Caki2 (cell line): ENCODE measurements around the gene P2RY6. TPM values are rescaled to one million over a fixed set of nuclear protein-coding genes. Genes with fewer than 3 reads are reported as not detected.

Source experiments
- DNase-seq: peaks from one replicate; pipeline ENCODE4 v3.0.0-alpha.2; 2015; ENCODE audit warnings: low read depth
- in situ Hi-C: cut with HindIII; loops from 2 replicates; pipeline ENCODE4 v1.10.0; 2016; ENCODE audit warnings: low sequenced_read_pairs, low pct_unique_long_range_greater_than_20kb, mixed read lengths
- total RNA-seq: library from RNA; depleted of rRNA; stranded (reverse); fragments of >200 nt; shearing (Covaris generic); gene quantifications from 2 replicates; pipeline ENCODE4 v1.2.3, GENCODE V29; 2014; ENCODE audit warnings: low replicate concordance

Gene P2RY6
- total RNA-seq, 1 experiment from 2014 or later = not detected

GRCh38 chr11:73252577-73253191, 19.5 kb upstream of the P2RY6 start:
- DNase-seq = no peak
- in situ Hi-C loops = no loop called here

GRCh38 chr11:73257342-73258103, 14.6 kb upstream of the P2RY6 start:
- peak; percentile 93 for DNase-seq
- in situ Hi-C loops = no loop called here

GRCh38 chr11:73258104-73259035, 13.8 kb upstream of the P2RY6 start:
- no peak for DNase-seq
- in situ Hi-C loops = no loop called here

GRCh38 chr11:73259406-73260126, 12.6 kb upstream of the P2RY6 start:
- DNase-seq = no peak
- in situ Hi-C loops = no loop called here

- in situ Hi-C loops = no loop called here
- DNase-seq = no peak
Measured at GRCh38 chr11:73260127-73260457, 12.0 kb upstream of the P2RY6 start.

- DNase-seq = no peak
- in situ Hi-C loops = no loop called here
Measured at GRCh38 chr11:73262851-73263495, 9.2 kb upstream of the P2RY6 start.

GRCh38 chr11:73263640-73264039, 8.5 kb upstream of the P2RY6 start:
- in situ Hi-C loops = no loop called here
- no peak for DNase-seq

- no peak for DNase-seq
- in situ Hi-C loops = no loop called here
Measured at GRCh38 chr11:73265278-73265810, 6.8 kb upstream of the P2RY6 start.

- DNase-seq = no peak
- in situ Hi-C loops = no loop called here
Measured at GRCh38 chr11:73265853-73266645, 6.1 kb upstream of the P2RY6 start.

- no peak for DNase-seq
- in situ Hi-C loops = no loop called here
Measured at GRCh38 chr11:73266646-73267020, 5.5 kb upstream of the P2RY6 start.

- in situ Hi-C loops = no loop called here
- no peak for DNase-seq
Measured at GRCh38 chr11:73267122-73267846, 4.9 kb upstream of the P2RY6 start.

GRCh38 chr11:73267906-73268540, 4.1 kb upstream of the P2RY6 start:
- DNase-seq = no peak
- in situ Hi-C loops = no loop called here

- in situ Hi-C loops = no loop called here
- DNase-seq = no peak
Measured at GRCh38 chr11:73268671-73269271, 3.4 kb upstream of the P2RY6 start.

GRCh38 chr11:73269459-73270015, 2.6 kb upstream of the P2RY6 start:
- DNase-seq = no peak
- in situ Hi-C loops = no loop called here

GRCh38 chr11:73270016-73270854, 1.9 kb upstream of the P2RY6 start:
- in situ Hi-C loops = no loop called here
- DNase-seq = no peak
